Right cardiac atrium (tissue), 5 donors: ENCODE results near the gene MUSTN1. TPM values are rescaled to one million over a fixed set of nuclear protein-coding genes. Genes with fewer than 3 reads are reported as not detected.

Experiments
- ATAC-seq, 2 donors: fragments of 200-7000 bp; cut with Tn5 transposase; one replicate each; pipeline versions ENCODE4 v1.8.0 to v1.9.1; 2020; ENCODE audit warnings: moderate library complexity in 2 of 2, mild to moderate bottlenecking in 1 of 2
- DNase-seq, 3 donors: peaks; one replicate each; pipeline ENCODE4 v3.0.0-alpha.2; 2020
- H3K27ac ChIP-seq: one replicate; pipeline ENCODE4 v1.5.1; 2013; ENCODE audit warnings: mild to moderate bottlenecking, low read length, control low read depth, moderate library complexity
- H3K27me3 ChIP-seq: one replicate; pipeline ENCODE4 v1.6.1; 2013; ENCODE audit not compliant: control insufficient read depth, insufficient read depth
- H3K4me1 ChIP-seq: one replicate; pipeline ENCODE4 v1.6.1; 2013; ENCODE audit warnings: low read length; ENCODE audit not compliant: control insufficient read depth, insufficient read depth
- H3K4me3 ChIP-seq: one replicate; pipeline ENCODE4 v1.5.1; 2013; ENCODE audit warnings: low read length, control low read depth
- H3K9me3 ChIP-seq: one replicate; pipeline ENCODE4 v1.6.1; 2013; ENCODE audit warnings: low read length; ENCODE audit not compliant: control insufficient read depth
- WGBS: extraction: QIAGEN DNeasy Blood & Tissue Kit; methylation state at CpG from one replicate; pipeline ENCODE4 v1.1.7; 2013; 5-methylcytosine and 5-hydroxymethylcytosine counted together
- intact Hi-C, 4 donors: fragments of 100-400 bp; cut with DNase I; formaldehyde crosslinking; loops; one replicate each; pipeline versions ENCODE4 v1.11.0 to v1.14.0; 2022 to 2023
- polyA plus RNA-seq: library from polyadenylated mRNA; stranded (reverse); fragments of 200-250 nt; gene quantifications from one replicate; pipeline ENCODE4 v1.2.3, GENCODE V29; 2013
- total RNA-seq, 4 donors: library from RNA; stranded (reverse); fragmentation: NEBNext Ultra II Directional; extraction: Animal tissue kit (Norgen Biotek cat#: 25700); gene quantifications; one replicate each; pipeline ENCODE4 v1.2.1, GENCODE V29; 2021
- donor health status: healthy with polysubstance abuse.
- donor health status: DM: no; HTN: yes; CAD: no.
- donor health status: DM: no; HTN: no; CAD: no.
- donor health status: DM: no; HTN: yes; CAD: no; lungs with severe emphysema.
- donor health status: DM: yes; HTN: yes; CAD: no.

MUSTN1 gene
- total and polyA plus RNA-seq, 5 donors: 12.7 to 152 (median 42.0) TPM

- WGBS: 85% methylated on average over 8 of the region's 8 CpGs
- intact Hi-C loops: no loop called here
Observed at GRCh38 chr3:52873433-52874159, 38.8 kb upstream of the MUSTN1 start.

GRCh38 chr3:52872245-52872644 is 37.4 kb upstream of the MUSTN1 start:
- Histone ChIP-seq H3K27me3 (no peaks in the 10 kb centered on the region), H3K9me3 (no peaks in the 10 kb centered on the region), H3K4me1 (no peaks in the 10 kb centered on the region), H3K4me3 (no peak overlapping the region), H3K27ac (no peak overlapping the region)
- 91% methylated on average over 3 of the region's 3 CpGs for WGBS
- ATAC-seq (no peak), DNase-seq (no peak)
- intact Hi-C loops: no loop called here

More at GRCh38 chr3:52873433-52874159, 38.8 kb upstream of the MUSTN1 start:
- Histone ChIP-seq H3K27me3 (no peaks in the 10 kb centered on the region), H3K4me3 (no peak overlapping the region), H3K9me3 (no peaks in the 10 kb centered on the region), H3K27ac (no peak overlapping the region), H3K4me1 (no peaks in the 10 kb centered on the region)
- ATAC-seq: no peak
- no peak for DNase-seq

GRCh38 chr3:52871761-52872160 is 36.9 kb upstream of the MUSTN1 start:
- Histone ChIP-seq H3K27me3 (no peaks in the 10 kb centered on the region), H3K9me3 (no peaks in the 10 kb centered on the region), H3K4me3 (no peak overlapping the region), H3K27ac (no peak overlapping the region), H3K4me1 (no peaks in the 10 kb centered on the region)
- no peak for ATAC-seq
- intact Hi-C loops: no loop called here
- 81% methylated on average over 9 of the region's 9 CpGs for WGBS
- no peak for DNase-seq

- Histone ChIP-seq H3K9me3 (no peaks in the 10 kb centered on the region), H3K4me3 (no peak overlapping the region), H3K27me3 (no peaks in the 10 kb centered on the region), H3K4me1 (no peaks in the 10 kb centered on the region), H3K27ac (no peak overlapping the region)
- 95% methylated on average over 10 of the region's 10 CpGs for WGBS
- DNase-seq: no peak
- ATAC-seq: no peak
- intact Hi-C loops: no loop called here
Observed at GRCh38 chr3:52870471-52870870, 35.7 kb upstream of the MUSTN1 start.

- DNase-seq (no peak), ATAC-seq (no peak)
- no peaks in the 10 kb centered on the region for H3K9me3 ChIP-seq
- H3K27me3 ChIP-seq: no peaks in the 10 kb centered on the region
- no peak overlapping the region for H3K27ac ChIP-seq
- no peaks in the 10 kb centered on the region for H3K4me1 ChIP-seq
- intact Hi-C loops: no loop called here
- H3K4me3 ChIP-seq: no peak overlapping the region
- 96% methylated on average over 12 of the region's 12 CpGs for WGBS
Observed at GRCh38 chr3:52866427-52866826, 31.6 kb upstream of the MUSTN1 start.

- H3K4me3 ChIP-seq: no peak overlapping the region
- H3K4me1 ChIP-seq: no peaks in the 10 kb centered on the region
- 96% methylated on average over 13 of the region's 13 CpGs for WGBS
- H3K27ac ChIP-seq: no peak overlapping the region
- ATAC-seq (no peak), DNase-seq (no peak)
- intact Hi-C loops: no loop called here
- H3K9me3 ChIP-seq: no peaks in the 10 kb centered on the region
- no peaks in the 10 kb centered on the region for H3K27me3 ChIP-seq
Observed at GRCh38 chr3:52865994-52866393, 31.2 kb upstream of the MUSTN1 start.

- no peaks in the 10 kb centered on the region for H3K27me3 ChIP-seq
- 86% methylated on average over 8 of the region's 8 CpGs for WGBS
- H3K4me1 ChIP-seq: no peaks in the 10 kb centered on the region
- H3K4me3 ChIP-seq: no peak overlapping the region
- intact Hi-C loops: no loop called here
- no peak overlapping the region for H3K27ac ChIP-seq
- H3K9me3 ChIP-seq: no peaks in the 10 kb centered on the region
- ATAC-seq: peak in 1 of 2 donors; percentile 47
- DNase-seq: no peak
Observed at GRCh38 chr3:52860424-52860768, 25.6 kb upstream of the MUSTN1 start.

GRCh38 chr3:52859686-52860423 is 25.0 kb upstream of the MUSTN1 start:
- 88% methylated on average over 8 of the region's 8 CpGs for WGBS
- intact Hi-C loops: no loop called here
- H3K4me1 ChIP-seq: no peaks in the 10 kb centered on the region
- no peak overlapping the region for H3K27ac ChIP-seq
- H3K9me3 ChIP-seq: no peaks in the 10 kb centered on the region
- no peaks in the 10 kb centered on the region for H3K27me3 ChIP-seq
- H3K4me3 ChIP-seq: no peak overlapping the region
- DNase-seq (no peak), ATAC-seq (no peak)

GRCh38 chr3:52857864-52858263 is 23.0 kb upstream of the MUSTN1 start:
- no peaks in the 10 kb centered on the region for H3K9me3 ChIP-seq
- no peak overlapping the region for H3K27ac ChIP-seq
- H3K4me3 ChIP-seq: no peak overlapping the region
- DNase-seq (no peak), ATAC-seq (no peak)
- no peaks in the 10 kb centered on the region for H3K4me1 ChIP-seq
- H3K27me3 ChIP-seq: no peaks in the 10 kb centered on the region
- 95% methylated on average over 5 of the region's 5 CpGs for WGBS
- intact Hi-C loops: no loop called here

GRCh38 chr3:52857133-52857532 is 22.3 kb upstream of the MUSTN1 start:
- WGBS: 64% methylated on average over 3 of the region's 3 CpGs
- H3K27me3 ChIP-seq: no peaks in the 10 kb centered on the region
- DNase-seq: no peak
- H3K9me3 ChIP-seq: no peaks in the 10 kb centered on the region
- no peak overlapping the region for H3K27ac ChIP-seq
- no peaks in the 10 kb centered on the region for H3K4me1 ChIP-seq
- intact Hi-C loops: no loop called here
- H3K4me3 ChIP-seq: no peak overlapping the region
- ATAC-seq: no peak

- intact Hi-C loops: no loop called here
- Histone ChIP-seq H3K27me3 (no peaks in the 10 kb centered on the region), H3K4me3 (no peak overlapping the region), H3K27ac (no peak overlapping the region), H3K9me3 (no peaks in the 10 kb centered on the region), H3K4me1 (no peaks in the 10 kb centered on the region)
- DNase-seq: no peak
- 89% methylated on average over 5 of the region's 5 CpGs for WGBS
- ATAC-seq: no peak
Observed at GRCh38 chr3:52856666-52857065, 21.8 kb upstream of the MUSTN1 start.
